ENCODE data around the gene MRTFB.
"Not testable (repeated sequence)": the region's sequence is repeated elsewhere in the genome, so short reads cannot be mapped to it uniquely, and the experiment has no call there.

The MRTFB gene

GRCh38 chr16:14070877-14071575, at the start of gene MRTFB:
TSS of gene MRTFB (plus strand) at chr16:14071319. CDS start at chr16:14140607, 69,288 bp downstream.
- peak within 1 kb of the TSS; percentile 89 for H3K27ac ChIP-seq
- TF ChIP-seq CTCF (conservative IDR thresholded peaks at IDR 0.05): no peak

- not testable (repeated sequence) for H3K27ac ChIP-seq
These were observed 47.6 kb upstream of the MRTFB start for GRCh38 chr16:14023526-14023925.

- no peak overlapping the region for H3K27ac ChIP-seq
- no peak for TF ChIP-seq CTCF (conservative IDR thresholded peaks at IDR 0.05)
These were observed 46.8 kb upstream of the MRTFB start for GRCh38 chr16:14024283-14024682.

GRCh38 chr16:14026572-14027285, 44.4 kb upstream of the MRTFB start:
- H3K27ac ChIP-seq: no peak overlapping the region
- TF ChIP-seq CTCF (conservative IDR thresholded peaks at IDR 0.05): no peak

- no peak overlapping the region for H3K27ac ChIP-seq
- TF ChIP-seq CTCF (conservative IDR thresholded peaks at IDR 0.05): no peak
These were observed 42.9 kb upstream of the MRTFB start for GRCh38 chr16:14028202-14028601.

- TF ChIP-seq CTCF (conservative IDR thresholded peaks at IDR 0.05): no peak
- no peak overlapping the region for H3K27ac ChIP-seq
These were observed 41.5 kb upstream of the MRTFB start for GRCh38 chr16:14029658-14030057.

- H3K27ac ChIP-seq: no peak overlapping the region
- TF ChIP-seq CTCF (conservative IDR thresholded peaks at IDR 0.05): no peak
These were observed 36.0 kb upstream of the MRTFB start for GRCh38 chr16:14035092-14035491.

GRCh38 chr16:14036889-14037288, 34.2 kb upstream of the MRTFB start:
- no peak overlapping the region for H3K27ac ChIP-seq
- no peak for TF ChIP-seq CTCF (conservative IDR thresholded peaks at IDR 0.05)

Measured in VCaP (cell line).